Stimulated activated naive B cell treated with anti-CD40 and anti-IgM and Interleukin-4, amounts not matched to agents 10 μg/mL and 1 μg/mL and 100 μg/mL, for 72 hours (primary cell): ENCODE measurements around the gene MDN1.
"Not testable (repeated sequence)": the region's sequence is repeated elsewhere in the genome, so short reads cannot be mapped to it uniquely, and the experiment has no call there.

Experiments
- ATAC-seq, 2 donors: fragments of 150-1000 bp; cut with Tn5 transposase; replicated peaks; 2 replicates each; pipeline ENCODE4 v1.10.0; 2021; ENCODE audit warnings: moderate library complexity in 1 of 2
- DNase-seq: peaks from one replicate; pipeline ENCODE4 v3.0.0; 2021
- H3K27ac Mint-ChIP-seq: one replicate; pipeline ENCODE4 v1.8.0; 2022; ENCODE audit warnings: mild to moderate bottlenecking, mixed read lengths
- H3K27me3 Mint-ChIP-seq, 2 donors: one replicate each; pipeline ENCODE4 v1.8.0; 2022; ENCODE audit warnings: mixed read lengths in 2 of 2
- H3K36me3 Mint-ChIP-seq, 2 donors: one replicate each; pipeline ENCODE4 v1.8.0; 2022; ENCODE audit warnings: mixed read lengths in 2 of 2, mild to moderate bottlenecking in 1 of 2
- H3K4me1 Mint-ChIP-seq, 2 donors: one replicate each; pipeline ENCODE4 v1.8.0; 2022; ENCODE audit warnings: mixed read lengths in 2 of 2, mild to moderate bottlenecking in 1 of 2
- H3K4me3 Mint-ChIP-seq, 2 donors: one replicate each; pipeline ENCODE4 v1.8.0; 2022; ENCODE audit warnings: mild to moderate bottlenecking in 2 of 2, mixed read lengths in 2 of 2, moderate library complexity in 1 of 2
- H3K9me3 Mint-ChIP-seq, 2 donors: one replicate each; pipeline ENCODE4 v1.8.0; 2022; ENCODE audit warnings: mixed read lengths in 2 of 2, mild to moderate bottlenecking in 1 of 2

The MDN1 gene

DNA sequence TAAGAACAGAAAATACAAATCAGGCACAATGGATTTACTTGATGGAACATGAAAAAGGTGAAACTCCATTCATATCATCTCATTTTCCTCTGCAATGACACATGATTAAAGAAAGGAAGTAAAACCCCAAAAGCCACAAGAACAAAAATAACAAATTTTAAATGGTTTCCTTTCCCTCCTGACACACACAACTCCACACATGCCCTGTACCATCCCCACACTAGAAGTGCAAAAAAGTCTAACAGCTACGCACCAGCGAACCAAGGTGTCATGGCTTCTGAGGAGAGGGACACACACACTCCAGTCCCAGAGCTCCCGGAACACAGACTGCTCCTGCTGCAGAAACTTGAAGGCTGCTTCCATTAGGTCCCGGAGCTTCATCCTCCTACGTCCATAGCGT lies 25.3 kb downstream of the MDN1 start:
- no peak for DNase-seq

GRCh38 chr6:89793586-89793985 lies 26.0 kb downstream of the MDN1 start:
- Mint-ChIP-seq H3K4me3 (no peak overlapping the region), H3K4me1 (peaks cover 19 to 27% of the 10 kb centered on the region in 2 donors), H3K27me3 (no peaks in the 10 kb centered on the region), H3K9me3 (no peaks in the 10 kb centered on the region), H3K27ac (no peak overlapping the region), H3K36me3 (peaks cover 46 to 55% of the 10 kb centered on the region in 2 donors)
- DNase-seq: no peak
- ATAC-seq: peak; percentile 27 to 31

More for the DNA sequence above, 25.3 kb downstream of the MDN1 start:
- peak overlapping the region; percentile 9 to 12 for H3K4me3 Mint-ChIP-seq
- peak overlapping the region; percentile 34 for H3K27ac Mint-ChIP-seq
- peaks cover 44 to 50% of the 10 kb centered on the region in 2 donors for H3K36me3 Mint-ChIP-seq
- no peaks in the 10 kb centered on the region for H3K9me3 Mint-ChIP-seq
- ATAC-seq: peak; percentile 61 to 70
- H3K27me3 Mint-ChIP-seq: no peaks in the 10 kb centered on the region
- H3K4me1 Mint-ChIP-seq: peaks cover 19 to 27% of the 10 kb centered on the region in 2 donors

DNA sequence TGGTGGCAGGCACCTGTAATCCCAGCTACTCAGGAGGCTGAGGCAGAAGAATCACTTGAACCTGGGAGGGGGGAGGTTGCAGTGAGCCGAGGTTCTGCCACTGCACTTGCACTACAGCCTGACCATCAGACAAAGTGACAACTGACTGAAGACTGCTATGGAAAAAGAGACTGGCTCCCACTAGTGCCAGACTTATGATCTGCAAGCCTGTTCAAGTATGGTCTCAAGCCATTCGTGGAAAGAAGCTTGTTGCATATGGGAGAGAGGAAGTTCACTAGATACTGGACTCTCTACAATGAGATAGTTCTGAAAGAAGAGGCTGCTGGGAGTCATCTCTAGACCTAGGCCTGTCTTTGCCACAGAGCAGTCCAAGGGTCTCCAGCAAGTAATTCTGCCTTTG lies 26.7 kb downstream of the MDN1 start:
- Mint-ChIP-seq H3K4me1 (peaks cover 19 to 27% of the 10 kb centered on the region in 2 donors), H3K4me3 (no peak overlapping the region)

DNA sequence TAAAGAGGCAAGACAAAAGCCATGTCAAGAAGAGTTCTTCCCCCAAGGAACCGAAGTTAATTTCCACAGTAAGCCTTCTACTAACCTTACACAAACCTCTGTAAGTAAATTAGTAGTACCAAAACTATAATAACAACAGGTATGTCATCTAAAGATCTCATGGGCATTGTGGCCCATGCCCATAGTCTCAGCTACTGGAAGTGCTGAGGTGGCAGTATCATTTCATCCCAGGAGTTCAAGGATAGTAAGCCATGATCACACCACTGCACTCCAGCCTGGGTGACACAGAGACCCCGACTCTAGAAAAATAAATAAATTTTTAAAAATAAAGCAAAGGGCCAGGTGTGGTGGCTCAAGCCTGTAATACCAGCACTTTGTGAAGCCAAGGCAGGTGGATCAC lies 29.2 kb downstream of the MDN1 start:
- no peak for ATAC-seq
- no peaks in the 10 kb centered on the region for H3K9me3 Mint-ChIP-seq
- H3K27me3 Mint-ChIP-seq: no peaks in the 10 kb centered on the region
- H3K4me1 Mint-ChIP-seq: peaks cover 18 to 26% of the 10 kb centered on the region in 2 donors
- H3K36me3 Mint-ChIP-seq: peaks cover 54 to 63% of the 10 kb centered on the region in 2 donors
- H3K4me3 Mint-ChIP-seq: no peak overlapping the region
- no peak overlapping the region for H3K27ac Mint-ChIP-seq
- no peak for DNase-seq

More for the DNA sequence above, 26.7 kb downstream of the MDN1 start:
- Mint-ChIP-seq H3K27me3 (no peaks in the 10 kb centered on the region), H3K27ac (peak overlapping the region; percentile 56), H3K9me3 (no peaks in the 10 kb centered on the region), H3K36me3 (peaks cover 51 to 62% of the 10 kb centered on the region in 2 donors)
- ATAC-seq (peak; percentile 73 to 81), DNase-seq (peak; percentile 6)

DNA sequence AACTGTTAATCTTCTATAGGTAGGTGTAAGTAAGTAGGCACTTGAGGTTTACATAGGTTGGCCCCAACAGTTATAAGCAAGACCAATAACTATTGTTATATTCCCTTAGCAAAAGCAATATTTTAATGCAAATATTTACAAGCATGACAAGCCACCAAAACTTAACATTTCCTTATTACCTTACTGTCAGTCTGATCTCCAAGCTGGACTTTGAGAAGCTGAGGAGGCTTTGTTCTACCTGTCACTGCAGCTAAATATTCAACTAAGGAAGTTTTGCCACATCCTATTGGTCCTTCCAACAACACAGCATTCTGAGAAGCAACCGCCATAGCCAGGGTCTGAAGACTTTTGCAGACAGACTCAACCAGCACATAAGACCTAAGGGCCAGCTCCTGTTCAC lies 29.6 kb downstream of the MDN1 start:
- Mint-ChIP-seq H3K27ac (no peak overlapping the region), H3K9me3 (no peaks in the 10 kb centered on the region), H3K36me3 (peaks cover 54 to 63% of the 10 kb centered on the region in 2 donors), H3K4me1 (peaks cover 15 to 22% of the 10 kb centered on the region in 2 donors), H3K27me3 (no peaks in the 10 kb centered on the region), H3K4me3 (no peak overlapping the region)
- ATAC-seq: no peak
- no peak for DNase-seq

- Mint-ChIP-seq H3K27me3 (no peaks in the 10 kb centered on the region), H3K27ac (no peak overlapping the region), H3K36me3 (peaks cover 50 to 63% of the 10 kb centered on the region in 2 donors), H3K4me3 (no peak overlapping the region), H3K4me1 (peaks cover 0 to under 1% of the 10 kb centered on the region in 2 donors), H3K9me3 (peaks cover 0 to 3% of the 10 kb centered on the region in 2 donors)
- ATAC-seq: no peak
- no peak for DNase-seq
These were observed 31.8 kb downstream of the MDN1 start for GRCh38 chr6:89787660-89788328.

GRCh38 chr6:89786970-89787369 lies 32.6 kb downstream of the MDN1 start:
- Mint-ChIP-seq H3K9me3 (peaks cover 0 to 3% of the 10 kb centered on the region in 2 donors), H3K4me1 (no peaks in the 10 kb centered on the region), H3K27me3 (no peaks in the 10 kb centered on the region), H3K4me3 (no peak overlapping the region), H3K27ac (no peak overlapping the region), H3K36me3 (peaks cover 50 to 64% of the 10 kb centered on the region in 2 donors)
- no peak for ATAC-seq
- DNase-seq: no peak

GRCh38 chr6:89784838-89785237 lies 34.8 kb downstream of the MDN1 start:
- no peak for ATAC-seq
- Mint-ChIP-seq H3K27me3 (no peaks in the 10 kb centered on the region), H3K27ac (no peak overlapping the region), H3K9me3 (peaks cover 0 to 3% of the 10 kb centered on the region in 2 donors), H3K36me3 (peaks cover 58 to 79% of the 10 kb centered on the region in 2 donors), H3K4me3 (no peak overlapping the region), H3K4me1 (no peaks in the 10 kb centered on the region)
- DNase-seq: no peak

GRCh38 chr6:89783293-89783692 lies 36.3 kb downstream of the MDN1 start:
- H3K4me3 Mint-ChIP-seq, H3K27me3 Mint-ChIP-seq, H3K27ac Mint-ChIP-seq, H3K9me3 Mint-ChIP-seq, DNase-seq, ATAC-seq, H3K4me1 Mint-ChIP-seq: not testable (repeated sequence)
- H3K36me3 Mint-ChIP-seq: peaks cover 57 to 77% of the 10 kb centered on the region in 2 donors

GRCh38 chr6:89782222-89782621 lies 37.4 kb downstream of the MDN1 start:
- DNase-seq: no peak
- no peaks in the 10 kb centered on the region for H3K27me3 Mint-ChIP-seq
- ATAC-seq: no peak
- peaks cover 0 to 3% of the 10 kb centered on the region in 2 donors for H3K9me3 Mint-ChIP-seq
- no peaks in the 10 kb centered on the region for H3K4me1 Mint-ChIP-seq
- no peak overlapping the region for H3K27ac Mint-ChIP-seq
- no peak overlapping the region for H3K4me3 Mint-ChIP-seq
- peaks cover 55 to 74% of the 10 kb centered on the region in 2 donors for H3K36me3 Mint-ChIP-seq

DNA sequence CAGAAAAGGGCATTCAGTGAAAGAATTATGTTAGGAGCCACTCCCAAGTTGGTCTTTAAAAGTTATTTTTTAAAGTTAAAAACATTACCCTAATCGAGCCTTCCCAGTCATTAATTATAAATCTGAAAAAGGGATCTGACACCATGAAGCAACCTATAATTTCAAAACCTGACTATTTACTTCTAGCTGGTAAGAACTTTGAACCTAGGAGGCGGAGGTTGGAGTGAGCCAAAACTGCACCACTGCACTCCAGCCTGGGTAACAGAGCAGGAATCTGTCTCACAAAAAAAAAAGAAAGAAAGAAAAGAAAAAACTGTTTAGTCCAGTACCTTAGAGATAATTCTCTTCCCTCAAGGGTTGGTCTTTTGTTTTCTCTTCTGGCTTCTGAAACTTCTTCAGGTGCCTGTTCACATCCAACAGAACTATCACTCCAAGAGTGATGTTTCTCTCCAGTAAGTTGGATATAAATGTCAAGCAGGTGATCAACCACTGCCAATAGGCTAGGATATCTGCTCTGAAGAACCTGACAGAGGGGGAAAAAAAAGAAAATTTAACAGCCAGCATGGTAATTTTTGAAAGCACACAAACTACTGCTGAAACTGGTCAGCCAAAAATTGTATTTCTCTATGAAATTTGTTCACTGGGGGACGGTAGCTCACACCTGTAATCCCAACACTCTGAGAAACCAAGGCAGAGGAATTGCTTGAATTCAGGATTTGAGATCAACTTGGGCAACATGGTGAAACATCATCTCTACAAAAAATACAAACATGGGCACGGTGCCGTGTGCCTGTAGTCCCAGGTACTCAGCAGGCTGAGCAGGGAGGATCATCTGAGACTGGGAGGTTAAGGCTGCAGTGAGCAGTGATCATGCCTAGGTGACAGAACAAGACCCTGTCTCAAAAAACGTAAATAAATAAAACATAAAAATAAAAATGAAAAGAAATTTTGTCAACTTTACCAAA lies 38.2 kb downstream of the MDN1 start:
- no peak overlapping the region for H3K4me3 Mint-ChIP-seq
- DNase-seq: no peak
- no peaks in the 10 kb centered on the region for H3K27me3 Mint-ChIP-seq
- H3K9me3 Mint-ChIP-seq: peaks cover 0 to 3% of the 10 kb centered on the region in 2 donors
- H3K27ac Mint-ChIP-seq: no peak overlapping the region
- H3K4me1 Mint-ChIP-seq: no peaks in the 10 kb centered on the region
- peaks cover 55 to 74% of the 10 kb centered on the region in 2 donors for H3K36me3 Mint-ChIP-seq
- ATAC-seq: no peak

- Mint-ChIP-seq H3K9me3 (no peaks in the 10 kb centered on the region), H3K4me1 (no peaks in the 10 kb centered on the region), H3K27me3 (no peaks in the 10 kb centered on the region), H3K27ac (no peak overlapping the region), H3K36me3 (peaks cover 46 to 72% of the 10 kb centered on the region in 2 donors), H3K4me3 (no peak overlapping the region)
- ATAC-seq: no peak
- DNase-seq: no peak
These were observed 42.1 kb downstream of the MDN1 start for GRCh38 chr6:89777455-89777854.

DNA sequence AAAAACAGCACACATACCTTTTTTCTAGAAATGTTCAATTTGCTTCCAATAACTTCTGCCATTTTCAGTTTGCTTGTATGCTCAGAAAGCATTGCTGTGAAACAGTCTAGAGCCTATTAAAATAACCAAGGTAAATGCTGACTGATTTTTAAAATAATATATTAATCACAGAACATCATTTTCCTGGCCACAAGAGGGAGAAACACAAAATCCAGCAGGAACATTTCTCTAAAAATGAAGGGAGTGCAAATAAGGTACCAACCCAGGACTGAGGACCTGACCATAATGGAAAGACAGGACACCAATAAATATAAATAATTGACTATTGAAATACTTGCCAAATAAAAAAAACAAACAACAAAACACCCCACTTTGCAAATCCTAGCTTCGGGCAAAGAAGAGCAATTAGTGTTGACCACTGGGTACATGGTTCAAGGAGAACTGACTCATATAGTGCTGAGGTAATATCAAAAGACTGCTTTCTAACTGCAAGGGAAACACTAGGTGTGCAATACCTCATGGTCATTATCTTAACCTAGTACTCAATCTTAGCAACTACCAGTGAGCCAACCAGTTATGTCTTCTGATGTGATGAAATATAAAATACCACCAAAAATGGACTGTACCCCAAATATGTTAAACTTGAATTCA lies 42.9 kb downstream of the MDN1 start:
- DNase-seq (no peak), ATAC-seq (no peak)
- Mint-ChIP-seq H3K4me3 (no peak overlapping the region), H3K36me3 (peaks cover 44 to 71% of the 10 kb centered on the region in 2 donors), H3K9me3 (no peaks in the 10 kb centered on the region), H3K4me1 (no peaks in the 10 kb centered on the region), H3K27me3 (no peaks in the 10 kb centered on the region), H3K27ac (no peak overlapping the region)

- DNase-seq (no peak), ATAC-seq (no peak)
- Mint-ChIP-seq H3K4me1 (no peaks in the 10 kb centered on the region), H3K36me3 (peaks cover 43 to 69% of the 10 kb centered on the region in 2 donors), H3K4me3 (no peak overlapping the region), H3K27me3 (no peaks in the 10 kb centered on the region), H3K9me3 (no peaks in the 10 kb centered on the region), H3K27ac (peak overlapping the region; percentile 34)
These were observed 44.4 kb downstream of the MDN1 start for GRCh38 chr6:89775150-89775549.
